Measurements from ENCODE around the gene ARID3B.

DNA sequence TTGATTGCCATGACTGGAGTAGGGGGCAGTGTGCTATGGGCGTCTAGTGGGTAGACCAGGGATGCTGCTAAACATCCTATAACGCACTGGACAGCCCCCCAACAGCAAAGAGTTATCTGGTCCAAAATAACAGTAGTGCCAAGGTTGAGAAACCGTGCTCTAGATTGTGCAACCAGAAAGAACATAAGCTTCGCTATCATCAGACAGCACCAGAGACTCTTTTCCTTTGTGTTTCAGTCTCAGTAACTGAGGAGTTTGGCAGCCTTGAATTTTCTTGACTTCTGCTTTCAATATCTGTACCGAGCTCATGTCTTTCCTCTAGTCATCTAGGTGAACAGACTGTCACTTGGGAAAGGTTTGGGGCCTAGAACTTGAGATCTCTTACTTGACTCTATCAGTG is 8.8 kb downstream of the ARID3B start:
- TF ChIP-seq POLR2AphosphoS5 (IDR thresholded peaks at IDR 0.05; ENCODE audit: insufficient read depth in 1 of 2, low read depth in 1 of 2) (no peak), CTCF (IDR thresholded peaks at IDR 0.05) (no peak)

All from vagina (tissue), 2 donors.